Lower leg skin (tissue), 4 donors: ENCODE measurements around the gene MFAP3L. TPM values are rescaled to one million over a fixed set of nuclear protein-coding genes. Genes with fewer than 3 reads are reported as not detected.

Experiments
- DNase-seq, 2 donors: peaks; one replicate each; pipeline ENCODE4 v3.0.0-alpha.2; 2019; ENCODE audit warnings: low spot score in 2 of 2
- H3K4me3 ChIP-seq: fragments of 200-600 bp; sonication (generic); 2 replicates; pipeline ENCODE4 v1.5.1; 2017; ENCODE audit warnings: mild to moderate bottlenecking, low read depth; ENCODE audit not compliant: poor library complexity, severe bottlenecking
- CTCF ChIP-seq, 3 donors: fragments of 450-650 bp; IDR thresholded peaks; one replicate each; pipeline ENCODE4 v1.5.1; 2016; ENCODE audit warnings: antibody characterized with exemption in 3 of 3, mild to moderate bottlenecking in 3 of 3, moderate library complexity in 2 of 3
- POLR2A ChIP-seq, 2 donors: fragments of 450-650 bp; IDR thresholded peaks; one replicate each; pipeline ENCODE4 v1.6.1; 2016 to 2017; ENCODE audit warnings: antibody characterized with exemption in 2 of 2, mild to moderate bottlenecking in 1 of 2, moderate library complexity in 1 of 2
- WGBS, 2 donors: methylation state at CpG; one replicate each; pipeline ENCODE4 v1.1.5; 2018; 5-methylcytosine and 5-hydroxymethylcytosine counted together
- intact Hi-C: fragments of 100-400 bp; cut with DNase I; formaldehyde crosslinking; loops from one replicate; pipeline ENCODE4 v1.15.0; 2023; ENCODE audit warnings: low total_unique reads
- total RNA-seq, 4 donors: library from RNA; depleted of rRNA; stranded (reverse); fragments of >200 nt; gene quantifications; one replicate each; pipeline ENCODE4 v1.1.0, GENCODE V29; 2016

The MFAP3L gene
- total RNA-seq, 4 donors from 2014 or later = 93.6 to 110 (median 97.9) TPM

GRCh38 chr4:169985881-169986280 lies 40.3 kb downstream of the MFAP3L start:
- intact Hi-C loops = no loop called here
- WGBS, 2 donors = 79 to 85% methylated on average over 2 of the region's 2 CpGs
- no peak overlapping the region for H3K4me3 ChIP-seq
- TF ChIP-seq POLR2A (IDR thresholded peaks at IDR 0.05) (no peak), CTCF (IDR thresholded peaks at IDR 0.05) (no peak)
- DNase-seq = no peak

- no peak for DNase-seq
- intact Hi-C loops = no loop called here
- no peak overlapping the region for H3K4me3 ChIP-seq
- 79 to 81% methylated on average over 4 of the region's 4 CpGs for WGBS, 2 donors
- TF ChIP-seq CTCF (IDR thresholded peaks at IDR 0.05) (no peak), POLR2A (IDR thresholded peaks at IDR 0.05) (no peak)
Observed at GRCh38 chr4:169984745-169985144, 41.5 kb downstream of the MFAP3L start.

- no peak for TF ChIP-seq POLR2A (IDR thresholded peaks at IDR 0.05)
- no peak for TF ChIP-seq CTCF (IDR thresholded peaks at IDR 0.05)
- 51 to 54% methylated on average over 3 of the region's 3 CpGs for WGBS, 2 donors
Observed at GRCh38 chr4:169984173-169984572, 42.0 kb downstream of the MFAP3L start.

GRCh38 chr4:169976951-169977350 lies 49.2 kb downstream of the MFAP3L start:
- TF ChIP-seq POLR2A (IDR thresholded peaks at IDR 0.05) (no peak), CTCF (IDR thresholded peaks at IDR 0.05) (no peak)
- no peak for DNase-seq
- 71 to 77% methylated on average over 1 of the region's 1 CpG for WGBS, 2 donors
- H3K4me3 ChIP-seq = no peak overlapping the region
- intact Hi-C loops = no loop called here

More at GRCh38 chr4:169984173-169984572, 42.0 kb downstream of the MFAP3L start:
- intact Hi-C loops = no loop called here
- no peak overlapping the region for H3K4me3 ChIP-seq
- DNase-seq = no peak

GRCh38 chr4:169975838-169976796 lies 50.1 kb downstream of the MFAP3L start:
- 74 to 76% methylated on average over 14 of the region's 14 CpGs for WGBS, 2 donors
- intact Hi-C loops = no loop called here
- TF ChIP-seq CTCF (IDR thresholded peaks at IDR 0.05) = no peak
- TF ChIP-seq POLR2A (IDR thresholded peaks at IDR 0.05) = no peak
- DNase-seq = no peak
- no peak overlapping the region for H3K4me3 ChIP-seq
